Ishikawa (cell line): ENCODE measurements around the gene RGP1.

Experiments used
- CEBPB ChIP-seq: IDR thresholded peaks from 2 replicates; pipeline ENCODE4 v1.6.1; 2012
- CREB1 ChIP-seq: IDR thresholded peaks from 2 replicates; pipeline ENCODE4 v1.6.1; 2012; ENCODE audit warnings: low read depth
- EGR1 ChIP-seq: IDR thresholded peaks from 2 replicates; pipeline ENCODE4 v1.6.1; 2012
- EP300 ChIP-seq: IDR thresholded peaks from 2 replicates; pipeline ENCODE4 v1.6.1; 2012; ENCODE audit warnings: borderline replicate concordance
- FOXM1 ChIP-seq: IDR thresholded peaks from 2 replicates; pipeline ENCODE4 v1.6.1; 2012; ENCODE audit warnings: low read depth, borderline replicate concordance
- NFIC ChIP-seq: IDR thresholded peaks from 2 replicates; pipeline ENCODE4 v1.6.1; 2012
- RAD21 ChIP-seq: IDR thresholded peaks from 2 replicates; pipeline ENCODE4 v1.6.1; 2012; ENCODE audit warnings: low read depth
- TAF1 ChIP-seq: IDR thresholded peaks from 2 replicates; pipeline ENCODE4 v1.6.1; 2012; ENCODE audit warnings: low read depth, mild to moderate bottlenecking
- YY1 ChIP-seq: IDR thresholded peaks from 2 replicates; pipeline ENCODE4 v1.6.1; 2012; ENCODE audit warnings: low read depth
- TF ChIP-seq, protein P1 (sequence below): IDR thresholded peaks from 2 replicates; pipeline ENCODE4 v1.6.1; 2012
- TF ChIP-seq, protein P2 (sequence below): IDR thresholded peaks from 2 replicates; pipeline ENCODE4 v1.6.1; 2012; ENCODE audit warnings: low read depth, mild to moderate bottlenecking

GRCh38 chr9:35717132-35717870 lies 31.8 kb upstream of the RGP1 start:
- no peak for TF ChIP-seq YY1
- TF ChIP-seq CEBPB: no peak
- TF ChIP-seq, protein P1, sequence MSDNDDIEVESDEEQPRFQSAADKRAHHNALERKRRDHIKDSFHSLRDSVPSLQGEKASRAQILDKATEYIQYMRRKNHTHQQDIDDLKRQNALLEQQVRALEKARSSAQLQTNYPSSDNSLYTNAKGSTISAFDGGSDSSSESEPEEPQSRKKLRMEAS: no peak
- TF ChIP-seq, protein P2, sequence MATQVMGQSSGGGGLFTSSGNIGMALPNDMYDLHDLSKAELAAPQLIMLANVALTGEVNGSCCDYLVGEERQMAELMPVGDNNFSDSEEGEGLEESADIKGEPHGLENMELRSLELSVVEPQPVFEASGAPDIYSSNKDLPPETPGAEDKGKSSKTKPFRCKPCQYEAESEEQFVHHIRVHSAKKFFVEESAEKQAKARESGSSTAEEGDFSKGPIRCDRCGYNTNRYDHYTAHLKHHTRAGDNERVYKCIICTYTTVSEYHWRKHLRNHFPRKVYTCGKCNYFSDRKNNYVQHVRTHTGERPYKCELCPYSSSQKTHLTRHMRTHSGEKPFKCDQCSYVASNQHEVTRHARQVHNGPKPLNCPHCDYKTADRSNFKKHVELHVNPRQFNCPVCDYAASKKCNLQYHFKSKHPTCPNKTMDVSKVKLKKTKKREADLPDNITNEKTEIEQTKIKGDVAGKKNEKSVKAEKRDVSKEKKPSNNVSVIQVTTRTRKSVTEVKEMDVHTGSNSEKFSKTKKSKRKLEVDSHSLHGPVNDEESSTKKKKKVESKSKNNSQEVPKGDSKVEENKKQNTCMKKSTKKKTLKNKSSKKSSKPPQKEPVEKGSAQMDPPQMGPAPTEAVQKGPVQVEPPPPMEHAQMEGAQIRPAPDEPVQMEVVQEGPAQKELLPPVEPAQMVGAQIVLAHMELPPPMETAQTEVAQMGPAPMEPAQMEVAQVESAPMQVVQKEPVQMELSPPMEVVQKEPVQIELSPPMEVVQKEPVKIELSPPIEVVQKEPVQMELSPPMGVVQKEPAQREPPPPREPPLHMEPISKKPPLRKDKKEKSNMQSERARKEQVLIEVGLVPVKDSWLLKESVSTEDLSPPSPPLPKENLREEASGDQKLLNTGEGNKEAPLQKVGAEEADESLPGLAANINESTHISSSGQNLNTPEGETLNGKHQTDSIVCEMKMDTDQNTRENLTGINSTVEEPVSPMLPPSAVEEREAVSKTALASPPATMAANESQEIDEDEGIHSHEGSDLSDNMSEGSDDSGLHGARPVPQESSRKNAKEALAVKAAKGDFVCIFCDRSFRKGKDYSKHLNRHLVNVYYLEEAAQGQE: no peak
- no peak for TF ChIP-seq EP300
- TF ChIP-seq NFIC: no peak
- no peak for TF ChIP-seq CREB1
- TF ChIP-seq FOXM1: no peak
- no peak for TF ChIP-seq RAD21
- TF ChIP-seq EGR1: no peak
- TF ChIP-seq TAF1: no peak
